Bone marrow (tissue), 2 donors: ENCODE measurements around the gene TCF23.
A peak's percentile ranks its signal among the peaks of the same experiment; 100 is the strongest.

ENCODE experiments used
- DNase-seq, 2 donors: peaks; one replicate each; lab custom pipeline; 2025; lab: John Stamatoyannopoulos, UW

TCF23 gene

GRCh38 chr2:27128668-27129571, 19.9 kb upstream of the TCF23 start:
- no peak for DNase-seq

GRCh38 chr2:27130396-27130795, 18.4 kb upstream of the TCF23 start:
- DNase-seq = no peak

GRCh38 chr2:27131429-27131828, 17.4 kb upstream of the TCF23 start:
- DNase-seq = no peak

- DNase-seq = no peak
Measured at GRCh38 chr2:27133195-27133875, 15.5 kb upstream of the TCF23 start.

- DNase-seq = peak; percentile 88 to 92
Measured at GRCh38 chr2:27133905-27134780, 14.7 kb upstream of the TCF23 start, which contains the start of gene PREB. Gene PREB, minus strand, starts transcription at chr2:27134636. Its CDS starts 215 bp downstream, at chr2:27134421.

- no peak for DNase-seq
Measured at GRCh38 chr2:27134781-27135477, 13.9 kb upstream of the TCF23 start.

GRCh38 chr2:27135478-27135955, 13.3 kb upstream of the TCF23 start:
- DNase-seq = no peak

GRCh38 chr2:27136751-27137150, 12.1 kb upstream of the TCF23 start:
- DNase-seq = no peak

- no peak for DNase-seq
Measured at GRCh38 chr2:27137322-27137935, 11.4 kb upstream of the TCF23 start.

- no peak for DNase-seq
Measured at GRCh38 chr2:27138111-27138510, 10.7 kb upstream of the TCF23 start.

GRCh38 chr2:27139310-27139709, 9.5 kb upstream of the TCF23 start, which contains the start of gene PRR30:
Gene PRR30, minus strand, starts transcription at chr2:27139410. Its CDS starts 1,081 bp downstream, at chr2:27138329.
- DNase-seq = no peak

GRCh38 chr2:27143285-27143684, 5.5 kb upstream of the TCF23 start:
- DNase-seq = no peak

GRCh38 chr2:27145682-27146081, 3.1 kb upstream of the TCF23 start:
- DNase-seq = no peak

- DNase-seq = no peak
Measured at GRCh38 chr2:27147935-27148334, 869 bp upstream of the TCF23 start.

- no peak for DNase-seq
Measured at GRCh38 chr2:27149570-27150405, 984 bp downstream of the TCF23 start.

GRCh38 chr2:27150639-27151230, 1.9 kb downstream of the TCF23 start:
- DNase-seq = no peak

- DNase-seq = no peak
Measured at GRCh38 chr2:27152102-27152795, 3.4 kb downstream of the TCF23 start.

GRCh38 chr2:27152796-27153464, 4.1 kb downstream of the TCF23 start:
- DNase-seq = no peak
